HG03196 (cell line): Measurements from ENCODE around the gene ITK.
A peak's percentile ranks its signal among the peaks of the same experiment; 100 is the strongest.

Source experiments
- ATAC-seq: cut with Tn5 transposase; IDR thresholded peaks from one replicate; pipeline ENCODE4 v1.9.1; 2021; ENCODE audit not compliant: unreplicated experiment

ITK gene

GRCh38 chr5:157180374-157181264 is at the start of gene ITK:
Gene ITK (plus strand): TSS chr5:157180840. CDS start chr5:157180978, 138 bp downstream.
- no peak for ATAC-seq

DNA sequence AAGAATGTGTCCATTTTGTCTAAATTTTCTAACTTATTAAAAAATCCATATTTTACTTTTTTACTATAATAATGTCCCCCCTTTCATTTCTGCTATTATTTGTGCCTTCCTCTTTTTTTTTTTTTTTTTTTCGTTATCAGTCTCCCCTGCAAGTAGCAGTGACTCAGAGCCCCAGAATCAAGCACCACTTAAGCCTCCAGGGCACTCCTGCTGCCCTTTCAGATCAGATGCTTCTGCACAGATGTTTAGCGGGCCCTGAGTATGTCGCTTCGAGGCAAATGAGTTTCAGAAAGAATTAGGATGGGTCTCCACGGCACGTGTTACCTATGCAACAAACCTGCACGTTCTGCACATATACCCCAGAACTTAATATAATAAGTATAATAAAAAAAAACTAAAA is 49.7 kb upstream of the ITK start:
- ATAC-seq, result no peak

DNA sequence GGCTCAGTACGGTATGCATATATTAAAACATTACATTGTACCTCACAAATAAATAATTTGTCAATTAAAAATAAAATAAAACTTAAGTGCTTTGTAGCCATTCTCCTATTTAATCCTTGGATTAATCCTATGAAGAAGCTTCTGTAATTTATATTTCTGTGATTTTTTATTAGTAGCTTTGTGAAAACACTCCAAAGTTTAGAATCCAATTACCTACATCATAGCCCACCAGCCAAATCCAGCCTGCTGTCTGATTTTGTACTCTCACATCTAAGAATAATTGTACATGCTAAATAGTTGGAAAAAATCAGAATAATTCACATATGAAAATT is 48.4 kb upstream of the ITK start:
- ATAC-seq, result no peak

DNA sequence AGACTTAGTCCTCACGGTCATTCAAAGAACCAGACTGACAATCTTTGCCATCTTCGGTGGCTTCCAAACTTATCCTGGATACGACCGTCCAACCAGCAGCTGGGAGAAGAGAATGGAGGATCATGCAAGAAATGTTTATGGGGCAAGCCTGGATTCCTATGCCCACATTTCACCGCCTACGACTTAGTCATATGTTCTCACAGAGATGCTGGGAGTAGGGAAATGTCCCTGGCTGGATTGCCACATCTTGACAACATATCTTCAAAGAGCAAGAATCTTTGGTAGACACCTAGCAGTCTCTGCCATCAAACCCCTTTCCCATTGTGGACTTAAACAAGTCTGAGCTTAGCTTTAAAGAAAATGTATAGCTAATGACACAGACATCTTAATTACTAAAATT is 42.9 kb upstream of the ITK start:
- ATAC-seq, result no peak

GRCh38 chr5:157142317-157143126 is 38.1 kb upstream of the ITK start, which contains the start of gene MED7:
Gene MED7 (minus strand): TSS chr5:157142865. CDS start chr5:157139431, 3,434 bp downstream.
- ATAC-seq, result peak; percentile 100

- ATAC-seq, result peak; percentile 45
Observed at GRCh38 chr5:157143127-157143971, 37.3 kb upstream of the ITK start.

DNA sequence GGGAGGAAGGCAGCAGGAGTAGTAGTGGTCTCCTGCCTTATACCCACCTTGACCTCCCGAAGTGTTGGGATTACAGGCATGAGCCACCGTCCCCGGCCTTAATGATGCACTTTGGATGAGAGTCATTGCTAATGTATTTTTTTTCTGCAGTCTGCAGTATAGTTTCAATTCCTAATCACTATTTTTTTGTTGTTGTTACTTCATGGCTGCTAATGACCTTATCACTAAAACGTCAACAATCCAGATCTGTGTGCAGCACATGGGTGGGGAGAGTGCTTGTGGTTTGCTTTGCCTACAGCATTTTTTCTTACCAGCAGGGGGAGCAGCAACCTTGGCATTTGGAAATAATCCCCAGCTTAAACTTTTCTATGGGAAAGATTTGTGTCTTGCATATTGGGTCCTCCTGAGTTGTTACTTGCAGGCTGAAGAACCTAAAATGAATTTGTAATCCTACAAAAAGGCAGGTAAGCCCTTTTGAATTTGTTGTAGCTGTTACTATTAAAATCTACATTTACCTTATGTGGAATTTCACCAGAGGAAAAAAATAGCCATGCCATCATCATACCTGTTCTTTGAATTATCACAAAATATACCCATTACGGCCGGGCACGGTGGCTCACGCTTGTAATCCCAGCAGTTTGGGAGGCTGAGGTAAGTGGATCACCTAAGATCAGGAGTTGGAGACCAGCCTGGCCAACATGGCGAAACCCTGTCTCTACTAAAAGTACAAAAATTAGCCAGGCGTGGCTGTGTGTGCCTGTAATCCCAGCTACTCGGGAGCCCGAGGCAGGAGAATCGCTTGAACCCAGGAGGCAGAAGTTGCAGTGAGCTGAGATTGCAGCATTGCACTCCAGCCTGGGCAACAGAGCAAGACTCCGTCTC is 31.7 kb upstream of the ITK start:
- ATAC-seq, result peak; percentile 53

- no peak for ATAC-seq
Observed at GRCh38 chr5:157150995-157151394, 29.6 kb upstream of the ITK start.

DNA sequence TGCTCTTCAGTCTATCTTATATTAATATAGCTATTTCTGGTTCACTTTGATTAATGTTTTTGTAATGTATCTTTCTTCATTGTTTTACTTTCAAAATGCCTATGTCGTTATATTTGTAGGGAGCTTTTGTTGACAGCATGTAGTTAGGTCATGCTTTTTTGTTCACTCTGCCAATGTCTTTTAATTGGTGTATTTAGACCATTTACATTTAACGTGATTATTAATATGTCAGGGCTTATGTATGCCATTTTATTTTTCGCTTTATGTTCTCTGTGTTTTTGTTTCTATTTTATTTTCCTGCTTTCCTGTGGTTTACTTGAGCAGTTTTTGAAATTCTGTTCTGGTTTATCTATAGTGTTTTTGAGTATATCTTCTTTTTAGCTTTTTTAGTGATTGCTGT is 25.3 kb upstream of the ITK start:
- ATAC-seq, result no peak

- no peak for ATAC-seq
Observed at GRCh38 chr5:157157293-157157891, 23.2 kb upstream of the ITK start.

DNA sequence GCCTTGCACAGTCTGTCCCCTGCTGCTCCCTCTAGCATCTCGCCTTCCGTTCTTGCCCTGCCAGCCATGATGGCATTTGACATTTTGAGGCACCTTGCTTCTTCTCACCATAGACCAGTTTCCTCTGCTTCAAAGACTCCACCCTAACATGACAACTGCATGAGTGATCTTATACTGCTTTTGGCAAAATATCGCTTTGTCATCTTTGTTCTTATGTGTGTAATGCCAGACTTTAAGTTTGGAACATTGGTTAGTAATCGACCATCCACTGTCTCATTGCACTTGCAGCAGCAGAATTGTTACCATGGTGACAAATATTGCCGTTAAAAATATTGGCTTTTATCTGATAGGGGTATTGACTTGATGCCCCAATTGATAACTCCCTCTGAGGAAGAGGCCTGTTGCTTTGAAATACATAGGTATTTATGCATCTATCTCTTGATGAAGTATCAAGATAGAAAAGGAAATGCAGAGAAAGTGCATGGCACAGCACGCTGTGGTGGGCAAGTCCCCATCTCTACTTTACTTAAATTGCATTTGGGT is 21.4 kb upstream of the ITK start:
- ATAC-seq, result no peak

- no peak for ATAC-seq
Observed at GRCh38 chr5:157160001-157160400, 20.6 kb upstream of the ITK start.

GRCh38 chr5:157161996-157162395 is 18.6 kb upstream of the ITK start:
- no peak for ATAC-seq

- no peak for ATAC-seq
Observed at GRCh38 chr5:157162919-157163510, 17.6 kb upstream of the ITK start.

GRCh38 chr5:157164521-157164920 is 16.1 kb upstream of the ITK start:
- ATAC-seq, result no peak

DNA sequence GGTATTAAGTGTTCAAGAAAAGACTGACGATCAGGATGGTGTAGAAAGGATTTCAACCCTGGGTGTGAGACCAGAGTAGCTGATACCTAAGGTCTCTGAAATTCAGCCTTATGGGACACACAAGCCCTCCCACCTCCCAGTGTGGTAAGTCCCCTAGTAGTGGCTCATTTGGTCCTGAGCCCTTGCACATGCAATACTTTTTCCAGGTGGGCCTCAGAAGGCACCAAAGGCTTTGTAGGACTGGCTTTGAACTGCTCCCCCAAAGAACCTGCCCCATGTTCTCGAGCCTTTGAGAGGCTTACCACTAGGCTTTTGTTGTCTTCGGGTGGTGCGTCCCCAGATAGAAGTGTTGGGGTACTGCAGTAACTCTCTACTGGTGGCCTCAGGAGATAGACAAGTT is 15.4 kb upstream of the ITK start:
- ATAC-seq, result no peak

- no peak for ATAC-seq
Observed at GRCh38 chr5:157165668-157166067, 15.0 kb upstream of the ITK start.

DNA sequence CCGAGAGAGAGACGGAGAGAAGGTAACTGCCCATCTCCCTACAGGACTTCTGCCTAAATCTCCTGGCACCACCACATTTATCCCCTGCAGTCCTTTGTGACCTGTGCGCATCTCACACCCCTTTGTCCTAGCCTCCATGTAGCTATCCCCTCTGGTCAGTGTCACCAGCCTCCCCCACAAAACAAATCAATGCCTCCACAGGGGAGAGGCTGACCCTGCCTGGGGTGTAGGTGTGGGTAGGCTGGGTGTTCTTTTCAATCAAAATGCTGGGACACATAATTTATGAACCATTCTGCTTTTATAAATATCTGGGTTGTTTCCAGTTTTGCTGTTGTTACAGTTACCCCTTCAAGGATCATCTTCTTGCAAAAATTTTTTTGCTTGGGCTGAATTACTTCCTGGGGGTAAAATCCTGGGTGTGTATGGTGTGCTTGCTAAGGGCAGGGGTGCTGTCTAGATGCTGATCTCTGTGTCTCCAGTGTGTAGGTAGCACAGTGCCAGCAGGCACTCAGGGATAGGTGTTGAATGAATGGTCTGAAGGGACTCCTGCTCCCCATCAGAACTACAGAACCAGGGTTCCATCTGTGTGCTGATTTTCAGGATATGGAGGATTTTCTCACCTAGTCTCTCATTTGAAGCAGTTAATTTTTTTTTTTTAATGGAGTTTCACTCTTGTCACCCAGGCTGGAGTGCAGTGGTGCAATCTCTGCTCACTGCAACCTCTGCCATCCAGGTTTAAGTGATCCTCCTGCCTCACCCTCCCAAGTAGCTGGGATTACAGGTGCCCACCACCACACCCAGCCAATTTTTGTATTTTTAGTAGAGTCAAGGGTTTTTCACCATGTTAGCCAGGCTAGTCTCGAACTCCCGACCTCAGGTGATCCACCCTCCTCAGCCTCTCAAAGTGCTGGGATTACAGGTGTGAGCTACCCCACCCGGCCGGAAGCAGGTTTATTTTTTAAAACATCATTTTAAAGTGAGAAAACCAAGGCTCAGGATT is 14.1 kb upstream of the ITK start, which contains the start of gene GARIN3:
TSS of gene GARIN3 (minus strand) at position 51 of the 1,000 bp plus-strand sequence. CDS start 96 bp downstream, outside the sequence.
- no peak for ATAC-seq
